IMR-90 (cell line): ENCODE data around the gene AUTS2. TPM values are rescaled to one million over a fixed set of nuclear protein-coding genes. Genes with fewer than 3 reads are reported as not detected.

Experiments
- ATAC-seq: fragments of 200-7000 bp; cut with Tn5 transposase; 2 replicates; pipeline ENCODE4 v1.9.1; 2020; ENCODE audit warnings: low read depth, mild to moderate bottlenecking, moderate library complexity
- BruUV-seq: library from RNA; stranded (reverse); fragments of 400-500 nt; replicated peaks from 2 replicates; lab custom pipeline; 2021; lab: Mats Ljungman, UMichigan
- CTCF ChIA-PET: fragments of 300-600 bp; formaldehyde crosslinking; extraction: SDS; loops from one replicate; lab custom pipeline; 2021; ENCODE audit warnings: antibody characterized with exemption; lab: Yijun Ruan, JAX
- POLR2A ChIA-PET: fragments of 300-600 bp; sonication (Branson Sonifier 250); formaldehyde crosslinking; loops from one replicate; lab custom pipeline; 2022; ENCODE audit warnings: antibody characterized with exemption; ENCODE audit not compliant: unreplicated experiment; lab: Charles Lee
- DNase-seq: peaks from one replicate; pipeline ENCODE4 v3.0.0; 2013
- H2AFZ ChIP-seq: replicated peaks from 2 replicates; pipeline ENCODE3; 2013; ENCODE audit warnings: low read length, mild to moderate bottlenecking; ENCODE audit not compliant: poor library complexity
- H2AK5ac ChIP-seq: 2 replicates; pipeline ENCODE4 v1.6.1; 2013; ENCODE audit warnings: low read depth, low read length, inconsistent platforms
- H2AK9ac ChIP-seq: replicated peaks from 2 replicates; pipeline ENCODE3; 2013; ENCODE audit warnings: mild to moderate bottlenecking, low read depth, low read length, moderate library complexity; ENCODE audit not compliant: poor library complexity
- H2BK120ac ChIP-seq: 2 replicates; pipeline ENCODE4 v1.6.1; 2013; ENCODE audit warnings: low read depth, low read length, inconsistent platforms
- H2BK15ac ChIP-seq: 3 replicates; pipeline ENCODE4 v1.6.1; 2013; ENCODE audit warnings: low read depth, low read length, inconsistent platforms
- H2BK20ac ChIP-seq: 2 replicates; pipeline ENCODE4 v1.6.1; 2013; ENCODE audit warnings: low read depth, mild to moderate bottlenecking, inconsistent platforms, low read length, moderate library complexity
- H2BK5ac ChIP-seq: 2 replicates; pipeline ENCODE4 v1.6.1; 2013; ENCODE audit warnings: mild to moderate bottlenecking, low read depth, low read length, inconsistent platforms; ENCODE audit not compliant: poor library complexity, severe bottlenecking
- H3K14ac ChIP-seq: replicated peaks from 2 replicates; pipeline ENCODE4 v1.6.1; 2013; ENCODE audit warnings: low read depth, low read length, inconsistent platforms
- H3K18ac ChIP-seq: 2 replicates; pipeline ENCODE4 v1.6.1; 2013; ENCODE audit warnings: low read depth, low read length, control low read depth
- H3K23ac ChIP-seq: 2 replicates; pipeline ENCODE4 v1.6.1; 2013; ENCODE audit warnings: low read depth, low read length, inconsistent platforms
- H3K27ac ChIP-seq: 2 replicates; pipeline ENCODE4 v1.5.1; 2013; ENCODE audit warnings: mild to moderate bottlenecking, control low read depth, low read length; ENCODE audit not compliant: insufficient read depth
- H3K27me3 ChIP-seq: 2 replicates; pipeline ENCODE4 v1.6.1; 2013; ENCODE audit warnings: low read length; ENCODE audit not compliant: control insufficient read depth, insufficient read depth
- H3K36me3 ChIP-seq: 2 replicates; pipeline ENCODE4 v1.6.1; 2013; ENCODE audit warnings: low read length, mixed read lengths; ENCODE audit not compliant: control insufficient read depth, insufficient read depth
- H3K4ac ChIP-seq: 2 replicates; pipeline ENCODE4 v1.6.1; 2013; ENCODE audit warnings: low read depth, low read length, inconsistent platforms
- H3K4me1 ChIP-seq: 2 replicates; pipeline ENCODE4 v1.6.1; 2013; ENCODE audit warnings: low read length, mixed read lengths; ENCODE audit not compliant: control insufficient read depth, insufficient read depth
- H3K4me2 ChIP-seq: 2 replicates; pipeline ENCODE4 v1.6.1; 2013; ENCODE audit warnings: low read depth, mild to moderate bottlenecking, control low read depth, low read length, moderate library complexity
- H3K4me3 ChIP-seq: 2 replicates; pipeline ENCODE4 v1.5.1; 2013; ENCODE audit warnings: low read depth, mild to moderate bottlenecking, control low read depth, low read length, moderate library complexity; ENCODE audit not compliant: insufficient read depth
- H3K56ac ChIP-seq: 2 replicates; pipeline ENCODE4 v1.6.1; 2013; ENCODE audit warnings: low read length, inconsistent platforms; ENCODE audit not compliant: insufficient read depth; ENCODE audit errors: extremely low read depth
- H3K79me1 ChIP-seq, 2 experiments: 2 replicates each; pipeline ENCODE4 v1.6.1; 2013; ENCODE audit warnings: low read length in 2 of 2, inconsistent platforms in 1 of 2, low read depth in 1 of 2
- H3K9ac ChIP-seq: 2 replicates; pipeline ENCODE4 v1.6.1; 2013; ENCODE audit warnings: low read depth, low read length, control low read depth
- H3K9me1 ChIP-seq: 2 replicates; pipeline ENCODE4 v1.6.1; 2013; ENCODE audit warnings: low read length, inconsistent platforms; ENCODE audit not compliant: insufficient read depth
- H3K9me3 ChIP-seq: 2 replicates; pipeline ENCODE4 v1.6.1; 2013; ENCODE audit warnings: low read length; ENCODE audit not compliant: control insufficient read depth, insufficient read depth
- H4K20me1 ChIP-seq: 2 replicates; pipeline ENCODE4 v1.6.1; 2013; ENCODE audit warnings: low read length, inconsistent platforms; ENCODE audit not compliant: insufficient read depth
- H4K5ac ChIP-seq: 2 replicates; pipeline ENCODE4 v1.6.1; 2013; ENCODE audit warnings: mild to moderate bottlenecking, low read depth, low read length, control low read depth
- H4K8ac ChIP-seq, 2 experiments: 2 replicates each; pipeline ENCODE4 v1.6.1; 2013; ENCODE audit warnings: low read depth in 2 of 2, low read length in 2 of 2, control low read depth in 1 of 2, inconsistent platforms in 1 of 2
- H4K91ac ChIP-seq: 2 replicates; pipeline ENCODE4 v1.6.1; 2013; ENCODE audit warnings: low read depth, low read length, inconsistent platforms; ENCODE audit not compliant: insufficient read depth
- CEBPB ChIP-seq: IDR thresholded peaks from 2 replicates; pipeline ENCODE4 v1.6.1; 2012; ENCODE audit warnings: low read depth, low read length, improper control_type of control experiment
- RCOR1 ChIP-seq: IDR thresholded peaks from 2 replicates; pipeline ENCODE4 v1.6.1; 2012; ENCODE audit warnings: mild to moderate bottlenecking, low read length, improper control_type of control experiment; ENCODE audit not compliant: insufficient replicate concordance
- WGBS, 2 experiments: methylation state at CpG; one replicate each; pipeline versions ENCODE4 v1.1.5 to v1.1.7; 2013; ENCODE audit warnings: missing lambda C conversion rate in 2 of 2; ENCODE audit not compliant: insufficient read length in 1 of 2; ENCODE audit errors: extremely low coverage in 2 of 2; 5-methylcytosine and 5-hydroxymethylcytosine counted together
- dilution Hi-C: fragments of 300-500 bp; cut with HindIII; formaldehyde crosslinking; loops from one replicate; pipeline ENCODE4 v1.14.3; 2018; ENCODE audit warnings: low sequenced_read_pairs; ENCODE audit not compliant: unreplicated experiment
- in situ Hi-C: fragments of 300-500 bp; cut with MboI; formaldehyde crosslinking; loops from 3 replicates; pipeline ENCODE4 v1.14.3; 2019; ENCODE audit warnings: low sequenced_read_pairs, inconsistent platforms, mixed read lengths
- intact Hi-C: fragments of 100-400 bp; cut with micrococcal nuclease; formaldehyde crosslinking; loops from 2 replicates; pipeline ENCODE4 v1.10.0; 2022
- polyA plus RNA-seq, 3 experiments: library from polyadenylated mRNA; depleted of rRNA; stranded (reverse); fragments of >200 nt; gene quantifications; 2 replicates each; pipeline ENCODE4 v1.2.3, GENCODE V29; 2012; ENCODE audit warnings: low replicate concordance in 1 of 3
- total RNA-seq: library from RNA; depleted of rRNA; stranded (reverse); fragments of >200 nt; gene quantifications from 2 replicates; pipeline ENCODE4 v1.2.3, GENCODE V29; 2012
- TF ChIP-seq, protein P1 (sequence below): conservative IDR thresholded peaks from 2 replicates; pipeline ENCODE4 v1.5.1; 2012; ENCODE audit warnings: mild to moderate bottlenecking, low read depth, low read length, improper control_type of control experiment

The AUTS2 gene
- total and polyA plus RNA-seq, 2 of the 4 experiments (the other 2 are of a cell fraction): 0.90 to 3.0 TPM

DNA sequence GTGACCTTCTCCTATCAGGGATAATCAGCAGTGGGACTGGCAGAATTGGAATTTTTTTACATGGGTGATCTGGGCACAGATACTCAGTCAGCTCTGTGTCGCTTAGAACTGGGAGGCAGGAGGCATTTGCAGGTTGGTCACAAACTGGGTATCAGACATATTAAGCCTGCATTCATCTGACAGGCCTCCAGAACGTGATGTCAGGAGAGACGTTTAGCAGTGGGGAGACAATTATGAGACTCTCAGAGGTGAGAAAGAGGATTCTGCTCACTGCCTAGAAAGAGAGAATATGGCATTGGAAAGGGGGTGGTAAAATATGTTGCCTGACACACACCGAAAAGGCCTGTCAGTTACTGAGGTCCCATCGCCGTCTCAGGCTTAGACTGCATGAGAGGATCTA, 816.1 kb downstream of the AUTS2 start:
- Histone ChIP-seq H3K4me2 (no peak overlapping the region), H2AK5ac (no peak overlapping the region), H3K14ac (no peak overlapping the region), H3K36me3 (no peaks in the 10 kb centered on the region), H2BK120ac (no peak overlapping the region), H3K27me3 (no peaks in the 10 kb centered on the region), H4K5ac (no peak overlapping the region), H4K20me1 (no peaks in the 10 kb centered on the region), H3K18ac (no peak overlapping the region), H2BK20ac (no peak overlapping the region), H2BK15ac (no peak overlapping the region), H3K9ac (no peak overlapping the region), H4K91ac (no peak overlapping the region), H3K4me3 (no peak overlapping the region), H3K9me1 (no peaks in the 10 kb centered on the region), H2BK5ac (no peak overlapping the region), H4K8ac (no peak overlapping the region), H3K9me3 (no peaks in the 10 kb centered on the region), H3K4ac (no peak overlapping the region), H3K4me1 (no peaks in the 10 kb centered on the region), H3K23ac (no peak overlapping the region), H3K27ac (no peak overlapping the region), H3K56ac (no peak overlapping the region), H2AFZ (no peak overlapping the region), H2AK9ac (no peak overlapping the region), H3K79me1 (no peaks in the 10 kb centered on the region)
- CTCF ChIA-PET: no interaction called here
- dilution Hi-C loops: no loop called here
- BruUV-seq: no TSS peak
- intact Hi-C loops: no loop called here
- in situ Hi-C loops: no loop called here
- POLR2A ChIA-PET: no interaction called here
- TF ChIP-seq RCOR1 (no peak), CEBPB (no peak)
- TF ChIP-seq, protein P1, sequence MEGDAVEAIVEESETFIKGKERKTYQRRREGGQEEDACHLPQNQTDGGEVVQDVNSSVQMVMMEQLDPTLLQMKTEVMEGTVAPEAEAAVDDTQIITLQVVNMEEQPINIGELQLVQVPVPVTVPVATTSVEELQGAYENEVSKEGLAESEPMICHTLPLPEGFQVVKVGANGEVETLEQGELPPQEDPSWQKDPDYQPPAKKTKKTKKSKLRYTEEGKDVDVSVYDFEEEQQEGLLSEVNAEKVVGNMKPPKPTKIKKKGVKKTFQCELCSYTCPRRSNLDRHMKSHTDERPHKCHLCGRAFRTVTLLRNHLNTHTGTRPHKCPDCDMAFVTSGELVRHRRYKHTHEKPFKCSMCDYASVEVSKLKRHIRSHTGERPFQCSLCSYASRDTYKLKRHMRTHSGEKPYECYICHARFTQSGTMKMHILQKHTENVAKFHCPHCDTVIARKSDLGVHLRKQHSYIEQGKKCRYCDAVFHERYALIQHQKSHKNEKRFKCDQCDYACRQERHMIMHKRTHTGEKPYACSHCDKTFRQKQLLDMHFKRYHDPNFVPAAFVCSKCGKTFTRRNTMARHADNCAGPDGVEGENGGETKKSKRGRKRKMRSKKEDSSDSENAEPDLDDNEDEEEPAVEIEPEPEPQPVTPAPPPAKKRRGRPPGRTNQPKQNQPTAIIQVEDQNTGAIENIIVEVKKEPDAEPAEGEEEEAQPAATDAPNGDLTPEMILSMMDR: no peak
- 100% methylated on average over 2 of the region's 6 CpGs; no CpG with 5 or more reads in 1 of the 2 experiments for WGBS, 2 experiments
- DNase-seq: no peak
- no peak for ATAC-seq
